GM12865 (cell line): ENCODE results near the gene ZBTB16.

Experiments used
- DNase-seq: peaks from one replicate; pipeline ENCODE4 v3.0.0; 2010; ENCODE audit warnings: low read depth
- H3K4me3 ChIP-seq: 2 replicates; pipeline ENCODE4 v1.5.1; 2011; ENCODE audit warnings: mild to moderate bottlenecking, low read depth, low read length, control low read depth
- CTCF ChIP-seq: IDR thresholded peaks from 2 replicates; pipeline ENCODE4 v1.5.1; 2011; ENCODE audit warnings: low read length, control low read depth, low read depth, inconsistent platforms; ENCODE audit not compliant: insufficient read depth; ENCODE audit errors: missing control alignments

The ZBTB16 gene

GRCh38 chr11:114076921-114077331, 17.4 kb downstream of the ZBTB16 start:
- no peak for DNase-seq
- no peak for TF ChIP-seq CTCF
- no peak overlapping the region for H3K4me3 ChIP-seq

DNA sequence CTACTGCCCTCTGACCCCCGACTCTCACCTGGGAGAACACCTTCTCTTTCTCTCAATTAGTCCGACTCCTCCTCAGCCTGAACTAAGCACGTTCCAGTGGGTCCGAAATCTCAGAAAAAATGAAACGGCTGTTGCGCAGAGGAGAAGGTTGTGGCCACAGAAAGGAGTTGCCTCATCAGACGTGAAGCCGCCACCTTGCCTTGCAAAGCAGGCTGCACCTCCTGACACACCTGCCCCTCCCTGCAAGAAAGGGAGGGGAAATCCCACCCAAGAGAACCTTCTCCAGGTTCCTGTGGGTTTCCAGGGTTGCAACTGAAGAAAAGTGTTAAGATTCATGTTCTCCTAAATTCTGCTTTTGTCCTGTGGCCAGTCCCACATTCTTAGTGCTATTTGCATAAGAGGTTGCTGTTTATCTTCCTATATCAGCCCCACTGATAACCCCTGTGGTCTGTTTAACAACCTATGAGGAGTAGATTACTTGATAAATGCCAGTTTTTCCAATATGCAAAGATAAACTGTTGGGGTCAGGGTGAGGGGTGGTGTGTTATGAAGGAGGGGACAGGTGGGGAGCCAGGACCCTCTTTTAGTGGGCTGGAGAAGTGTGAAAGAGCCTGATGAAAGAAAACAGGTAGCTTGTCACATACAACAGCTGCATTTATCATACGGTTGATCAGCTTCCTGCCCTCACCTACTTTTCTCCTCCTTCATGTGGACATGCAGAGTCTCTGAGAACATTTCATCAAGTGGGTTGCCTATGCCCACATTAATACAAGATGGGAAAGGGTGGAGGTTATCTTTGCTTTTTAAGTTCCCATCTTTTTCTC, 18.2 kb downstream of the ZBTB16 start:
- no peak for TF ChIP-seq CTCF
- H3K4me3 ChIP-seq, result no peak overlapping the region
- DNase-seq, result no peak

DNA sequence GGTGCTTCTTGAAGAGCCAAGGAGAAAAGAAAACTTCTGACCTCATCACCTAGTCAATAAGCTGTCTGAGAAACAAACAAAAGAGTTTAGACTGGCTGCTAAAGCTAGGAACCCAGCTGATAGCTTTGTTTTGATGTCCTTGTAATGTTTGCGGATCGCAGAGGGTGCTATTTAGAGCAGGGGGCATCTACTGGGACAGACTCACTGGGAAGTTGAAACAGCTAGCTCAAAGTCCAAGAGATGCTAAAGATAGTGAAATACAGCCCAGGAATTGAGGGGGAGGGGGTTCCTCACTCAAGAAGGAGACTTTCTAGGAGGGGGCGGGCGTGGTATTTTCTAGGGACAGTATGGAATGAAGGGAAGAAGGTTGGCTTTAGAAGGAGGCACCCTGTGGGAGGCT, 18.9 kb downstream of the ZBTB16 start:
- H3K4me3 ChIP-seq, result no peak overlapping the region
- DNase-seq, result no peak
- TF ChIP-seq CTCF, result no peak

DNA sequence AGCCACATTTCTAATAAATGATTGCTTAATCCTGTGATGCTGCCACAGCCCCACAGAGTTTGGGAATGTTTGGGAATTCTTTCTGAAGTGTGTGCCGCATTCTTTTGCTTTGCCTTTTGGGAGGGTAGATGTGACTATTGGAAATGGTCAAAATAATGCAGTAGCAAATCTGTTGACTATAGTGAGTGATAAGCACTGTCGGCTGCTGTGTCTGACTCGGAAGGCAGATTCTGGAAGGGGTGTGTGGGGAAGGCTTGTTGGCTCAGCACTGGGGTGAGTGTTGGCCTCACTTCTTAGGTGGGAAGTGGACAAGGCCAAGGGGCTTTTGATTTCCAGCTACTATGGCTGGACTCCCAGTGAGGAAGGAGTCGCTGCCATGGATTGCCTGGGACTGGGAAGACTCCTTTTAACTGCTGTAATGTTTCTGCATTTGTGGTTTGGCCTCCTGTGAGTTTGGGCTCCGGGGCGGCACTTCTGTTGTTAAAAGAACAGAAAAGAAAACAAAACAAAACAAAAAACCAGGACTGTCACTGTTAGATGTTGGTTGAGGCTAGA, 20.1 kb downstream of the ZBTB16 start:
- DNase-seq, result no peak
- no peak overlapping the region for H3K4me3 ChIP-seq
- TF ChIP-seq CTCF, result no peak

GRCh38 chr11:114080219-114080618, 20.7 kb downstream of the ZBTB16 start:
- no peak for DNase-seq
- H3K4me3 ChIP-seq, result no peak overlapping the region
- TF ChIP-seq CTCF, result no peak

GRCh38 chr11:114080769-114081168, 21.3 kb downstream of the ZBTB16 start:
- no peak overlapping the region for H3K4me3 ChIP-seq
- no peak for DNase-seq
- no peak for TF ChIP-seq CTCF
